SK-N-SH (cell line): ENCODE results near the gene AMMECR1L. TPM values are rescaled to one million over a fixed set of nuclear protein-coding genes. Genes with fewer than 3 reads are reported as not detected.

Source experiments
- CTCF ChIA-PET: fragments of 300-600, 350-600 bp; formaldehyde crosslinking; extraction: SDS; loops from one replicate; lab custom pipeline; 2021; lab: Yijun Ruan, JAX
- POLR2A ChIA-PET: fragments of 350-600 bp; sonication (Branson Sonifier 250); formaldehyde crosslinking; extraction: SDS; loops from one replicate; lab custom pipeline; 2020; ENCODE audit warnings: antibody characterized with exemption, inconsistent platforms; lab: Yijun Ruan, JAX
- DNase-seq: peaks from one replicate; pipeline ENCODE4 v3.0.0; 2012
- H2AFZ ChIP-seq: fragments of 200-600 bp; sonication (generic); 2 replicates; pipeline ENCODE4 v1.8.1; 2016; ENCODE audit warnings: antibody characterized with exemption, mild to moderate bottlenecking, low read depth
- H3F3A ChIP-seq: fragments of 200-600 bp; sonication (generic); replicated peaks from 2 replicates; pipeline ENCODE3; 2016; ENCODE audit warnings: antibody characterized with exemption, mild to moderate bottlenecking; ENCODE audit not compliant: insufficient read depth
- H3K27ac ChIP-seq, 2 experiments: fragments of 200-500 bp in 1 of 2; fragments of 200-600 bp in 1 of 2; sonication (Bioruptor generic) in 1 of 2; sonication (generic), shearing (Covaris generic) in 1 of 2; 2 replicates each; pipeline versions ENCODE4 v1.5.1 to v1.6.1; 2014 to 2016; ENCODE audit warnings: low read depth in 2 of 2, inconsistent platforms in 1 of 2, low read length in 1 of 2, mild to moderate bottlenecking in 1 of 2, mixed read lengths in 1 of 2
- H3K27me3 ChIP-seq: fragments of 200-600 bp; sonication (generic), shearing (Covaris generic); 2 replicates; pipeline ENCODE4 v1.6.1; 2016; ENCODE audit warnings: mixed run types; ENCODE audit not compliant: insufficient read depth
- H3K36me3 ChIP-seq, 2 experiments: fragments of 200-500 bp in 1 of 2; fragments of 200-600 bp in 1 of 2; sonication (Bioruptor generic) in 1 of 2; sonication (generic) in 1 of 2; replicated peaks in 1 of 2; 2 replicates each; pipeline versions ENCODE3 to v1.5.1; 2014 to 2016; ENCODE audit warnings: low read length in 1 of 2, mild to moderate bottlenecking in 1 of 2; ENCODE audit not compliant: insufficient read depth in 2 of 2, control insufficient read depth in 1 of 2
- H3K4me1 ChIP-seq, 2 experiments: fragments of 200-500 bp in 1 of 2; fragments of 200-600 bp in 1 of 2; sonication (Bioruptor generic) in 1 of 2; sonication (generic), shearing (Covaris generic) in 1 of 2; 2 replicates each; pipeline versions ENCODE4 v1.5.1 to v1.6.1; 2014 to 2016; ENCODE audit warnings: low read depth in 1 of 2, low read length in 1 of 2, mixed run types in 1 of 2; ENCODE audit not compliant: insufficient read depth in 2 of 2, control insufficient read depth in 1 of 2
- H3K4me2 ChIP-seq: fragments of 200-600 bp; sonication (generic), shearing (Covaris generic); 2 replicates; pipeline ENCODE4 v1.6.1; 2017; ENCODE audit warnings: mixed run types
- H3K4me3 ChIP-seq, 2 experiments: fragments of 200-500 bp in 1 of 2; fragments of 200-600 bp in 1 of 2; sonication (Bioruptor generic) in 1 of 2; sonication (generic), shearing (Covaris generic) in 1 of 2; 2 replicates each; pipeline versions ENCODE4 v1.5.1 to v1.8.1; 2014 to 2016; ENCODE audit warnings: low read depth in 2 of 2, inconsistent platforms in 1 of 2, low read length in 1 of 2, mild to moderate bottlenecking in 1 of 2, mixed read lengths in 1 of 2, moderate library complexity in 1 of 2
- H3K79me2 ChIP-seq: fragments of 200-600 bp; sonication (generic); 2 replicates; pipeline ENCODE4 v1.8.1; 2017; ENCODE audit warnings: mild to moderate bottlenecking; ENCODE audit not compliant: insufficient read depth
- H3K9ac ChIP-seq: fragments of 200-600 bp; sonication (generic); 2 replicates; pipeline ENCODE4 v1.6.1; 2017; ENCODE audit warnings: mixed run types
- H3K9me2 ChIP-seq: fragments of 200-600 bp; sonication (generic); 2 replicates; pipeline ENCODE4 v1.6.1; 2017; ENCODE audit warnings: mixed run types
- H3K9me3 ChIP-seq: fragments of 200-600 bp; sonication (generic); 2 replicates; pipeline ENCODE4 v1.6.1; 2017; ENCODE audit warnings: mixed run types, mild to moderate bottlenecking, moderate library complexity
- H4K20me1 ChIP-seq: fragments of 200-600 bp; sonication (generic); 2 replicates; pipeline ENCODE4 v1.6.1; 2017; ENCODE audit warnings: mild to moderate bottlenecking, mixed run types; ENCODE audit not compliant: insufficient read depth
- ELF1 ChIP-seq: IDR thresholded peaks from 2 replicates; pipeline ENCODE4 v1.4.0; 2012
- EZH2phosphoT487 ChIP-seq: fragments of 200-600 bp; sonication (generic); IDR thresholded peaks from 2 replicates; pipeline ENCODE4 v1.6.1; 2017; ENCODE audit warnings: low read depth, mixed run types, mild to moderate bottlenecking, antibody characterized with exemption, moderate library complexity, borderline replicate concordance
- FOSL2 ChIP-seq: IDR thresholded peaks from 2 replicates; pipeline ENCODE4 v1.4.0; 2012; ENCODE audit warnings: low read depth, mild to moderate bottlenecking, moderate library complexity, borderline replicate concordance
- FOXM1 ChIP-seq: IDR thresholded peaks from 2 replicates; pipeline ENCODE4 v1.4.0; 2012; ENCODE audit warnings: low read depth, mild to moderate bottlenecking
- GABPA ChIP-seq: IDR thresholded peaks from 2 replicates; pipeline ENCODE4 v1.4.0; 2012; ENCODE audit warnings: low read depth, mild to moderate bottlenecking
- GATA2 ChIP-seq: sonication (generic); formaldehyde crosslinking; IDR thresholded peaks from 2 replicates; pipeline ENCODE4 v1.5.0; 2020; ENCODE audit warnings: mild to moderate bottlenecking, missing genetic modification reagents
- JUND ChIP-seq: IDR thresholded peaks from 2 replicates; pipeline ENCODE4 v1.4.0; 2012
- MAX ChIP-seq: IDR thresholded peaks from 2 replicates; pipeline ENCODE4 v1.4.0; 2012; ENCODE audit warnings: low read depth
- MXI1 ChIP-seq: IDR thresholded peaks from 2 replicates; pipeline ENCODE4 v1.6.1; 2012; ENCODE audit warnings: mild to moderate bottlenecking, low read depth, low read length, improper control_type of control experiment
- NRF1 ChIP-seq: IDR thresholded peaks from 2 replicates; pipeline ENCODE4 v1.6.1; 2012; ENCODE audit warnings: low read depth, mild to moderate bottlenecking, low read length
- PBX3 ChIP-seq: IDR thresholded peaks from 2 replicates; pipeline ENCODE4; 2012
- POLR2AphosphoS5 ChIP-seq: IDR thresholded peaks from 2 replicates; pipeline ENCODE4 v1.6.1; 2012; ENCODE audit warnings: low read depth, low read length
- RCOR1 ChIP-seq: fragments of 150-350 bp; IDR thresholded peaks from 2 replicates; pipeline ENCODE4 v1.6.1; 2017; ENCODE audit warnings: antibody characterized with exemption, low read length
- REST ChIP-seq: IDR thresholded peaks from 2 replicates; pipeline ENCODE4 v1.6.1; 2012; ENCODE audit warnings: mild to moderate bottlenecking, low read depth, low read length, moderate library complexity
- SMC3 ChIP-seq: IDR thresholded peaks from 2 replicates; pipeline ENCODE4 v1.6.1; 2012; ENCODE audit warnings: low read depth, low read length, improper control_type of control experiment
- TCF12 ChIP-seq: IDR thresholded peaks from 2 replicates; pipeline ENCODE4 v1.4.0; 2012
- USF1 ChIP-seq: IDR thresholded peaks from 2 replicates; pipeline ENCODE4 v1.4.0; 2012; ENCODE audit warnings: low read depth, borderline replicate concordance
- YY1 ChIP-seq: IDR thresholded peaks from 2 replicates; pipeline ENCODE4 v1.4.0; 2012; ENCODE audit warnings: low read depth, mild to moderate bottlenecking
- ZBTB33 ChIP-seq: IDR thresholded peaks from 2 replicates; pipeline ENCODE4 v1.4.0; 2012; ENCODE audit warnings: low read depth, borderline replicate concordance
- WGBS: methylation state at CpG from one replicate; pipeline ENCODE4 v1.1.6; 2017; ENCODE audit warnings: low lambda C conversion rate; 5-methylcytosine and 5-hydroxymethylcytosine counted together
- polyA plus RNA-seq, 3 experiments: library from polyadenylated mRNA; depleted of rRNA; stranded (reverse); fragments of >200 nt; gene quantifications; 2 replicates each; pipeline ENCODE4 v1.2.3, GENCODE V29; 2012

Gene AMMECR1L
- polyA plus RNA-seq, 1 of the 3 experiments (the other 2 are of a cell fraction) = 11.0 TPM

GRCh38 chr2:127877136-127877535, 8.6 kb downstream of the AMMECR1L start (continued):
- no peak for TF ChIP-seq MAX
- no peak for TF ChIP-seq JUND
- TF ChIP-seq SMC3 = no peak

GRCh38 chr2:127874378-127875269, 11.1 kb downstream of the AMMECR1L start:
- Histone ChIP-seq H4K20me1 (peaks cover 79% of the 10 kb centered on the region), H3K4me3 (no peak overlapping the region), H3F3A (no peaks in the 10 kb centered on the region), H3K4me2 (no peak overlapping the region), H3K9ac (no peak overlapping the region), H3K9me2 (no peaks in the 10 kb centered on the region), H3K79me2 (peaks cover 95% of the 10 kb centered on the region), H3K36me3 (peaks cover 25 to 46% of the 10 kb centered on the region in 2 experiments), H3K4me1 (no peaks in the 10 kb centered on the region), H3K27ac (no peak overlapping the region), H3K9me3 (no peaks in the 10 kb centered on the region), H2AFZ (no peak overlapping the region), H3K27me3 (no peaks in the 10 kb centered on the region)
- ChIA-PET POLR2A (no interaction called here), CTCF (no interaction called here)
- no peak for DNase-seq
- WGBS = 94% methylated on average over 7 of the region's 7 CpGs
- TF ChIP-seq JUND (no peak), POLR2AphosphoS5 (no peak), USF1 (no peak), TCF12 (no peak), PBX3 (no peak), YY1 (no peak), EZH2phosphoT487 (no peak), MXI1 (no peak), GABPA (no peak), FOSL2 (no peak), REST (no peak), FOXM1 (no peak), GATA2 (no peak), NRF1 (no peak), ELF1 (no peak), ZBTB33 (no peak), RCOR1 (no peak)
